B cell (primary cell): Measurements from ENCODE around the gene ZNF827.

Experiments
- EZH2 ChIP-seq: IDR thresholded peaks from 2 replicates; pipeline ENCODE4 v1.6.1; 2012; ENCODE audit warnings: borderline replicate concordance, low read depth, mild to moderate bottlenecking, moderate library complexity, low read length; ENCODE audit not compliant: insufficient read depth, poor library complexity, severe bottlenecking
- TF ChIP-seq, protein P1 (sequence below): fragments of 200-600 bp; IDR thresholded peaks from one replicate; pipeline ENCODE4 v1.8.0; 2022; ENCODE audit warnings: antibody characterized with exemption, mild to moderate bottlenecking

DNA sequence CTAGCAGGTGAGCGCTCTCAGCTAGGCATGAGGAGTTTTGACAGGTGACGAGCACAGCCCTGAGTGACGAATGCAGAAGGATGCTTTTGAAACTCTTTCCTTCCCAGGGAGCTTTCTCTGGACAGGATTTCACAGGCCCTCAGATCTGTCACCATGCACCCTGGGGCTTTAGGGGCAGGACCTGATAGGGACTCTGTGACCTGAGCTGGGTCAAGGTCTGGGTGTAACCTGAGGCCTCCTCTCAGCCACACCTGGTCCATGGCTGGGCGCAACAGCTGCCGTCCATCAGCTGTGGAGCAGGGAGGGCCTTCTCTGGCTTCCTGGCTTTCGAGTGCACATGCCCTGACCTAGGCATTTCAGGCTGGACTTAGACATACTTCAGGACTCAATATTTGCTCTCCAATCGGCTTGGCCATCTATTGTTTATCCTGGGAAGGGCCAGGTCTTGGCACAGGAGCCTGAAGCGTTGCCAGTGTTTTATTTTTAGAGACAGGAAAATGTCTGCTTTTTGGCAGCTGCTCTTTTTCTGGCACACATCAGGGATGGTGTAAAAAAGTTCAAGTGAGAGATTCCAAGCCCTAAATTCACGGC lies 202.3 kb downstream of the ZNF827 start:
- TF ChIP-seq, protein P1, sequence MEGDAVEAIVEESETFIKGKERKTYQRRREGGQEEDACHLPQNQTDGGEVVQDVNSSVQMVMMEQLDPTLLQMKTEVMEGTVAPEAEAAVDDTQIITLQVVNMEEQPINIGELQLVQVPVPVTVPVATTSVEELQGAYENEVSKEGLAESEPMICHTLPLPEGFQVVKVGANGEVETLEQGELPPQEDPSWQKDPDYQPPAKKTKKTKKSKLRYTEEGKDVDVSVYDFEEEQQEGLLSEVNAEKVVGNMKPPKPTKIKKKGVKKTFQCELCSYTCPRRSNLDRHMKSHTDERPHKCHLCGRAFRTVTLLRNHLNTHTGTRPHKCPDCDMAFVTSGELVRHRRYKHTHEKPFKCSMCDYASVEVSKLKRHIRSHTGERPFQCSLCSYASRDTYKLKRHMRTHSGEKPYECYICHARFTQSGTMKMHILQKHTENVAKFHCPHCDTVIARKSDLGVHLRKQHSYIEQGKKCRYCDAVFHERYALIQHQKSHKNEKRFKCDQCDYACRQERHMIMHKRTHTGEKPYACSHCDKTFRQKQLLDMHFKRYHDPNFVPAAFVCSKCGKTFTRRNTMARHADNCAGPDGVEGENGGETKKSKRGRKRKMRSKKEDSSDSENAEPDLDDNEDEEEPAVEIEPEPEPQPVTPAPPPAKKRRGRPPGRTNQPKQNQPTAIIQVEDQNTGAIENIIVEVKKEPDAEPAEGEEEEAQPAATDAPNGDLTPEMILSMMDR: no peak
- no peak for TF ChIP-seq EZH2
